HG03342 (cell line): Measurements from ENCODE around the gene CYP2F1.

Experiments used
- ATAC-seq: cut with Tn5 transposase; IDR thresholded peaks from one replicate; pipeline ENCODE4 v1.9.1; 2021; ENCODE audit warnings: mild to moderate bottlenecking, moderate library complexity; ENCODE audit not compliant: unreplicated experiment

CYP2F1 gene

GRCh38 chr19:41175801-41176777 lies 61.9 kb downstream of the CYP2F1 start:
- ATAC-seq = no peak
